ENCODE data around the gene HSD17B2.

Gene HSD17B2

DNA sequence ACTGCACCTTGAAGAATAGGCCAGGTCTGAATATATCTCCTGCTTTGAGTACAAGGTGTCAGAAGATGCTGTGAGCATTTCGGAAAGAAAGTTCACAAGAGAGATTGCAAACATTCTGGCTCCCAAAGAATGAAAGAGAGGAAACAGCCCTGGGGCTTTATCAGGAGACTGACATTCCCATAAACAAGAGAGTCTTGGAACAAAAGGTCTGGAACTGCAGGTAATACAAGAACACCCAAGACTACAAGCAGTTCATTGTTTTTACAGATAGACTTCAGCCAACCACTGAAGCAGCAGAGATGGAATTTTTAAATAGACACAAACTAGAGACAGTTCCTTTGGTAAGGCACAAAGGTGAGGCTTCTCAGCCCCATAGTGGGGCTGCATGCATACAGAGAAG lies 14.4 kb downstream of the HSD17B2 start:
- DNase-seq: no peak

- DNase-seq: no peak
Observed at GRCh38 chr16:82050506-82050905, 15.5 kb downstream of the HSD17B2 start.

DNA sequence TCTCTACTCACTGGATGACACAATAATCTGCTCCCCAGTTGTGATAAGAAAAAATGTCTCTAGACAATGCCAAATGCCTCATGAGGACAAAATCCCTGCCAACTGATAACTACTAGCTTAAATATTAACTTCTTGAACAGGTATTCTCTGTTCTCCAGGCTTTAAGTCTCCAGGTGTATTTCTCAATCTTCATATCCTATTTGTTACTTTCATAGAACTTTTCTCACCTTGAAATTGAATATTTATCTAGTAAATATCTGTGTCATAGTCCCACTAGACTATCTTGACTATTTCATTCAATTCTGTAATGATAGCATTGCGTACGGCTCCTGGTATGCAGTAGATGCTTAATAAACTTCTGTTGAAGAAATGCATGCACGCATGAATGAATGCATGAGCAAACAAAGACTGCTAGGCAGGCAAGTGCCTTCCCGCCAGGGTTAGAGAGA lies 15.9 kb downstream of the HSD17B2 start:
- DNase-seq: no peak

DNA sequence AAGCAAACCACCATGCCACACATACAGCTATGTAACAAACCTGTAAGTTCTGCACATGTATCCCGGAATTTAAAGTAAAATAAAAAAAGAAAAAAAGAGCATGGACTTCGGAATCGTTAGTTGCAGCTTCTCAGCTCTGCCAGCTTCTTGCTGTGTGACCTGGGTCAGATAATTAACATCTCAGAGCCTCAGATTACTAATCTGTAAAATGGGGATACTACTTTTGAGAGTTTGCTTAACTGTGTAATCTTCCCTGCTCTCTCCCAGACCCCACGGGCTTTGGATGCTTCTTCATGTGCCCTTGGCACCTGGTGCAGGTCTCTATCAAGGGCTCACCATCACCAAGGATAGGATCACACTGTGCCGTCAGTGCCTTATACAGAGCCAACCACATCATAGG lies 16.6 kb downstream of the HSD17B2 start:
- DNase-seq: no peak

- DNase-seq: no peak
Observed at GRCh38 chr16:82055117-82055516, 20.1 kb downstream of the HSD17B2 start.

DNA sequence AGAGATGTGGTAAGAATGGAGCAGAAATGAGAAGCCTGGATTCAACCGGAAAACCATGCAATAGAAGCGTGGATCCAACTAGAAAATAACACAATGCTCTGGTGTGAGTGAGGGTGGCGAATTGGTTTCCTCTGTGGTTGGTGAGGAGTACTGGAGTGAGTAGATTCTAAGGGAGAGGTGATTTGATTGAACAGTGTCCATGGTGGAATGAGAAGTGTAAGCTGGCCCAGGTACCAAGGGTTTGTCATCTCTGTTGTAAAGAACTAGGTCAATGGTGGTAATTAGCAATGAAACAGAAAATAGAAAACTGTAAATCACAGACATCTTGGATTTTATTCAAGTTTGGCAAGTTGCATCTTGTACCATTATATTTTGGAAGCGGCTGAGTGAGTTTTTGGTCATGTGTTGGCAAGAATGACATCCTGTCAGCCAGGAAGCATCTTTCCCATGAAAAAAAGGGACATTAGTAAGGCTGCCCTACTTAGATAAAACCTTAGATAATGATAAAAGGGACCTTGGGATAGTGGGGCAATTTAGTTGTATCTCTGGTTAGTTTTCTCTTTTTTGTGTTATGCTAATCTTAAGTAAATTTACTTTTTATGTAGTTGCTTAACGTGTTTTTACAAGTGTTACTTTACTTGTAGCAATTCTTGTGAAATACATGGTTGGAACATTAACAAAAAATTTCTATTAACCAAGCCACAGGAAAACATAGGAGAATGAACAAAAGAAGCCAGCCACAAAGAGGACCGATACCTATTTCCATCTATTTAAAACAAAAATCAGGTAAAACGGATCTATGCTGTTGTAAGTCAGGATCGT lies 20.9 kb downstream of the HSD17B2 start:
- DNase-seq: no peak

- no peak for DNase-seq
Observed at GRCh38 chr16:82056550-82056896, 21.5 kb downstream of the HSD17B2 start.

DNA sequence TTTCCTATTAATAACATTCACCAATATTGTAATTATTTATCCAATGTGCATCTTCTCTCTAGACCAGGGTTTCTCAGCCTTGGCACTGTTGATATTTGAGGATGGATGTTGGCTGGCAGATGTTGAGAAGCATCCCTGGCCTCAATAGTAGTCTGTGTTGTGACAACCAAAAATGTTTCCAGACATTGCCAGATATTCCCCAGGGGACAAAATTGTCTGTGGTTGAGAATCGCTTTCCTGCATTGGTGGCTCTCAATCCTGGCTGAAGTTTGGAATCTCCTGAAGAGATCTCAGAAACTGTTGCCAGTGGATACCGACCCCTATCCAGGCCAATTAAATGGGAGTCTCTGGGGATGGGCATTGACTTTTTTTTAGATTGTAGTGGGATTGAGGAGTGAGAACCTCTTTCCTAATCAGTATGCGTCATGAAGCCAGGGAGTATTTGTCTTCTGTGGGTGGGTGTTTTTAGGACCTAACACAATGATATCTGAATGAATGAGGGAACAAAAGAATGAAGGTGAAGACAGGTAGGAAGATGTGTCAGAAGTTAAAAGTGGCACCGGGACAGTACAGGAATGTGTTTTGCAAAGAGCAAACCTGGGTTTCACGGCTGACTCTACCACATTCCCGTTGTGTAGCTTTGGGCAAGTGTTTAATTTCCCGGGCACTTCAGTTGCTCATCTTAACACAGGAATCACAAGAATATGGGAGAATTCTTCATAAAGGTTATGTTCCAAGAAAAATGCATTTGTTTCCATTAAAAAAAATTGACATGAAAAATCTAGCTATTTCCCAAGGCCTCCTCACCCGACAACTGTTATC lies 24.3 kb downstream of the HSD17B2 start:
- no peak for DNase-seq

GRCh38 chr16:82059983-82060421 lies 24.9 kb downstream of the HSD17B2 start:
- no peak for DNase-seq

GRCh38 chr16:82061861-82062525 lies 26.9 kb downstream of the HSD17B2 start:
- DNase-seq: peak in 1 of 56 donors; percentile 8

DNA sequence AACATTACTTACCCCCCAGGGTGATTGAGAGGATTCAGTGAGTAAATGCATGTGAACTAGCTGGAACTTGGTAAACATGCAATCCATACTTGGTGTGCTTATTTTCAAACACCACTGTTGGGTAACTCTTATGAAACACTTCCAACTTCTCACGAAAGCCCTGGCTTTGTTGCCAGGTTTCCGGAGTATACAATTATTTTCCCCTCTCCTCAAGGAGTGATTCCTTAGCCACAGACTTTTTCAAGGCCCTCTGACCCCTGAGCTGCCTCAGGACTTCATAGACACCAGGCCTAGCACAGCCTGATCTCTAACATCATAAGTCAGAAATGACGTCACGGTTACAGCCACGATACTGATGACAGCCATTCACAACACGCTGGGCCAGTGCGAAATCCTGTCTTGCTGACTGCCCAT lies 27.6 kb downstream of the HSD17B2 start:
- no peak for DNase-seq

DNA sequence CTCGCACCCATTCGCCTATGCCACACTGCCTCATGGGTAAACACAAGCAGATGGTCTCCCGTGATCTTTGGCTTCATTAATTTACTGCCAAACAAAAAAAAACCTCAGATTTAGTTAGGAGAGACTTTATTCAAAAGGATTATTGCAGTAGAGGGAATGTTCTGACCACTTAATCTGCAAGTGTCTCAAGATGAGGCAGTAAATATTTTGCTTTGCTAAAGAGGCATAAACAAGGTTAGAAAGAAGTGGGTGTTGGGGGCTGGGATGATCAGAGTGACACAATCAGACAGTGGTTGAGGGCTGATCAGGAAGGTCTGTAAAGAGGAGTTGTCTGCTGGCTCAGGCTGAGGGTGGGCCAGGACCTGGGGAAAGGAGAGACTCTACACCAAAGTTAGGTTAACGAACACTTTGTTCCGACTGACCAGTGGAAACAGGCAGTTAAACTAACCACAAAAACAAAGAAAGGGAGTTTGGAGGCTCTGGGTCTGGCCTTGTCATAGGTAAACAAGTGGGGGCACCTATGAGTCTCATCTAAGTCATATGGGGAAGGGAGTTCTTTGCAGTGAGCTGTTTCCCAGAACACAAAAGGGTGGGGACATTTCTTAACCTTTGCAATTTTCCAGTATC lies 28.5 kb downstream of the HSD17B2 start:
- DNase-seq: no peak

DNA sequence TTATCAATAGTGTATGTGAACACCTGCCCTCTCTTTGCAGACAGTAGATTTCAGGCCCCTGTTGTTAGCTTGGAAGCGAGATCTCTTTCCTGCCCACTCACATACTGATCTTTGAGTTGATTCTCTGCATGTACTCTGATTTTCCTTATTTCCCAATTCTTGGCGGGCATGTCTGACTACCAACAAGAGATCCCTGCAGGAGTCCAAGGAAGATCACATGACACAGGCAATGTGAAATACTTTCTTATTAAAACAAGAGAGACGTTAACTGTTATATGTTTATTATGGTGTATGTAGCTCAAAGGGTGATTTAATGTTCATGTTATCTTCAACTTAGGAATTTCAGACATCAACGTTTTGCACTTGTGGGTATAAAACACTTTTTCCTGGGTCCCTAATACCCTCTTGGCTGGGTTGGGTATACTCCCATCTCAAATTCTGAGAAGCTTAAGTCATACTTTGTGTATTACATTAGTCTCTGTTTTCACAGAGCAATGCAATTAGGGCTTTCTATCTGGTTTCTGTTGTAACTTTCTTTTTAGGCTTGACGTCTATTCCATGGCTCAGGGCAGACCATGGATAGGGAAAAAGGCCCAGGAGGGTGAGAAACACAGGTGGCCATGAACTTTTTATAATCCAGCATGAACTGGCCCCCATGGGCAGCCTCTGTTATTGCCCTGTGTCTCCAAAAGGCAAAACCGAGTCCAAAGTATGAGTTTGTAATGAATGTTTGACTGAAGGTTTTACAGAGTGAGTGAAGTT lies 32.2 kb downstream of the HSD17B2 start:
- DNase-seq: no peak

GRCh38 chr16:82067804-82068325 lies 32.8 kb downstream of the HSD17B2 start:
- DNase-seq: no peak

DNA sequence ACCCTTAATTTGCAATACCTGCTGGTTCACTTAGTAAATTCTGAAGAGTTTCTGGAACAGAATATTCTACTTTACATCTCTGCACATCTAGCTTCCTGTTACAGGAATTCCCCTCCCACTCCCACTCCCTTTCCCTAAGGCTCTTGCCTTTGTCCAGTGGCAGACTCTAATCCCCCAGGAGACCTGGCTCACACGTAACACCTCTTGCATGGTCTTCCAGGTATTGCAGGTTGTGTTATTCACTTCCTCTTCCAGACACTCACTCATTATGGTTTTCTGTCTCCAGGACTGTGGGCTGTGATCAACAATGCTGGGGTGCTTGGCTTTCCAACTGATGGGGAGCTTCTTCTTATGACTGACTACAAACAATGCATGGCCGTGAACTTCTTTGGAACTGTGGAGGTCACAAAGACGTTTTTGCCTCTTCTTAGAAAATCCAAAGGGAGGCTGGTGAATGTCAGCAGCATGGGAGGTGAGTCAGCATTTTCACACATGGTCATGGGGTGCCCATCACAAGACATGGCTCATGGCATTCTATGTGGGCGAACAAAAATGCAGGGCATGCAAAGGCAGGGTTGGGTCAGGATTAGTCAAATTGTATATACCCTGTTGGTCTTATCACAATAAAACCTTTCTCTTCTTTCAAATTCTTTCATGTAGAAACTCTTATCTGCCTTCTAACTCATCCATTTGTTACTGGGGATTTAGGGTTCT lies 35.8 kb downstream of the HSD17B2 start:
- DNase-seq: no peak

DNA sequence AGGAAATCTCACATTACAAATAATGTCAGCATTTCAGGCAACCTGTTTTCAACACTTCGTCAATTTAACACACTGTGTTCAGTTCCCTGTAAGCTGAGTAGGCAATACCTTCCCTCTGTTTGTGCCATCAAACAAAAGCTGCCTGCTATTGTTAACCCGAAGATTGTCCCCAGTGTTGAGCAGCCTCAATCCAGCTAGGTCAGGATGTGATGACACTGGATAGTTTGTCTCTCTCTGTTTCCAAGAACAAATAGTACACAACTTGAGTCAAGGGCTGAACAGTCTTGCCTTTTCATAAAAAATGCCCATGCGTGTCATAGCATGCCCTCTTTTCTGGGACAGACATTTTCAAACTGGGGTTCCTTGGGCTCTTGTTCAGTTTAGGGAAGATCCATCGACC lies 36.4 kb downstream of the HSD17B2 start:
- DNase-seq: no peak

DNA sequence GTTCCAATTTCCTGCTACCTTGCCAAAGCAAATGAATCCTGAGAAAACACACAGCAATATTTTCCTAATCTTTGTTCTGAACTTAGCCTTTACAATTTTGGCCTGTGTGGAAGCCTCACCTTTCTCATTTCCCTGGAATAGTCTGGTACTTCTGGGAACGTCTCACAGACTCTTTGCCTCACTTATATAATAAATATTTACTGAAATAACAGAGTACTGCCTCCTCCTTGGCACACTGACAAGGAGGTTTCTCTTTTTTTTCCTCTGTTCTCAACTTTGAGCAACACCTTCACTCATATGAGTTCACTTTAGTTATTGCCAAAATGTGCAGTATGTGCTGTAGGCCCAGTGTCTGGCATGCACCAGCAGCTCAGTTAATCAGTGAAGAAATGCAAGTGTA lies 37.3 kb downstream of the HSD17B2 start:
- DNase-seq: no peak

DNA sequence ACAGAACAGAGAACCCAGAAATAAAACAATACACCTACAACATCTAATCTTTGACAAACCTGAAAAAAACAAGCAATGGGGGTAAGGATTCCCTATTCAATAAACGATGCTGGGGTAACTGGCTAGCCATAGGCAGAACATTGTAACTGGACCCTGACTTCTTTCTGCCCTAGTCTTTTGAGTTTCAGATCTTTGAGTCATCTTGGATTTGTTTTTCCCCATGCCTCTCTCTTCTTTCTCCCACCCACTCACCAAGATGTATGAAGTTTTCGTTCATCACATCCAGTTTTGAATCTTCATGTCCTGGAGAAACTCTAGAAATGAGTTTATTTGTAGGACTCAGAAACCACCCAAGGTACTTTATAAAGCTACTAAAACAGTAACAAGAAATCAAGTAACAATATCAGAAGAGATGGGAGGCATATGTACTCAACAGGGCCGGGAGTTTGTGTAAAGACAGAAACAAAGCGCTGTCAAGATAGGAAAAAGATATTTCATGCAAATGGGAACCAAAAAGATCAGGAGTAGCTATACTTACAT lies 39.0 kb downstream of the HSD17B2 start:
- no peak for DNase-seq

DNA sequence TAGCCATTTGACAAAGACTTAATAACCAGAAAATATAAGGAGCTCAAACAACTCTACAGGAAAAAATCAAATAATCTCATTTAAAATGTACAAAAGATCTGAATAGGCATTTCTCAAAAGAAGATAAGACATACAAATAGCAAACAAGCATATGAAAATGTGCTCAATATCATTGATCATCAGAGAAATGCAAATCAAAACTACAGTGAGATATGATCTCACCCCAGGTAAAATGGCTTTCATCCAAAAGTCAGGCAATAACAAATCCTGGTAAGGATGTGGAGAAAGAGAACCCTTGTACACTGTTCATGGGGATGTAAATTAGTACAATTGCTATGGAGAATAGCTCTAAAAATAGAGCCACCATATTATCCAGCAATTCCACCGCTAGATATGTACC lies 43.1 kb downstream of the HSD17B2 start:
- DNase-seq: no peak

GRCh38 chr16:82079892-82080291 lies 44.8 kb downstream of the HSD17B2 start:
- no peak for DNase-seq
